Ectodermal cell (in vitro differentiated cells): ENCODE measurements around the gene FAT1.

Experiments
- H3K27ac ChIP-seq: 2 replicates; pipeline ENCODE4 v1.7.0; 2013; ENCODE audit warnings: mild to moderate bottlenecking, low read depth, low read length; ENCODE audit not compliant: insufficient read depth, poor library complexity, severe bottlenecking
- H3K27me3 ChIP-seq: 2 replicates; pipeline ENCODE4 v1.7.0; 2013; ENCODE audit warnings: mild to moderate bottlenecking, low read length; ENCODE audit not compliant: insufficient read depth, control insufficient read depth, poor library complexity, severe bottlenecking
- H3K36me3 ChIP-seq: one replicate; pipeline ENCODE4 v1.7.0; 2013; ENCODE audit warnings: low read length; ENCODE audit not compliant: control insufficient read depth, insufficient read depth
- H3K4me1 ChIP-seq: one replicate; pipeline ENCODE4 v1.7.0; 2013; ENCODE audit warnings: low read length; ENCODE audit not compliant: control insufficient read depth, insufficient read depth
- H3K4me3 ChIP-seq: 2 replicates; pipeline ENCODE4 v1.7.0; 2013; ENCODE audit warnings: low read depth, low read length, control low read depth; ENCODE audit not compliant: insufficient read depth
- H3K9me3 ChIP-seq: 2 replicates; pipeline ENCODE4 v1.7.0; 2013; ENCODE audit warnings: mild to moderate bottlenecking, low read length, moderate library complexity; ENCODE audit not compliant: control insufficient read depth
- WGBS, 2 experiments: methylation state at CpG; one replicate each; pipeline ENCODE4 v1.1.7; 2013; ENCODE audit warnings: missing lambda C conversion rate in 2 of 2; 5-methylcytosine and 5-hydroxymethylcytosine counted together

FAT1 gene

GRCh38 chr4:186605261-186605865, 118.3 kb downstream of the FAT1 start:
- H3K27me3 ChIP-seq, result no peaks in the 10 kb centered on the region
- H3K4me1 ChIP-seq, result no peaks in the 10 kb centered on the region
- H3K36me3 ChIP-seq, result peaks cover 66% of the 10 kb centered on the region
- no peak overlapping the region for H3K4me3 ChIP-seq
- no peak overlapping the region for H3K27ac ChIP-seq
- 92 to 97% methylated on average over 3 of the region's 3 CpGs for WGBS, 2 experiments
- no peaks in the 10 kb centered on the region for H3K9me3 ChIP-seq

- peaks cover 66% of the 10 kb centered on the region for H3K36me3 ChIP-seq
- no peak overlapping the region for H3K27ac ChIP-seq
- no peaks in the 10 kb centered on the region for H3K27me3 ChIP-seq
- H3K4me1 ChIP-seq, result no peaks in the 10 kb centered on the region
- 80 to 90% methylated on average over 6 to 7 of the region's 7 CpGs for WGBS, 2 experiments
- H3K9me3 ChIP-seq, result no peaks in the 10 kb centered on the region
- H3K4me3 ChIP-seq, result no peak overlapping the region
Observed at GRCh38 chr4:186604124-186604807, 119.4 kb downstream of the FAT1 start.

- Histone ChIP-seq H3K4me1 (no peaks in the 10 kb centered on the region), H3K27ac (no peak overlapping the region), H3K36me3 (peaks cover 62% of the 10 kb centered on the region), H3K9me3 (no peaks in the 10 kb centered on the region), H3K27me3 (no peaks in the 10 kb centered on the region), H3K4me3 (no peak overlapping the region)
- 97% methylated on average over 9 of the region's 9 CpGs for WGBS, 2 experiments
Observed at GRCh38 chr4:186602978-186603377, 120.7 kb downstream of the FAT1 start.

- Histone ChIP-seq H3K27ac (no peak overlapping the region), H3K4me1 (no peaks in the 10 kb centered on the region), H3K27me3 (no peaks in the 10 kb centered on the region), H3K36me3 (peaks cover 67% of the 10 kb centered on the region), H3K4me3 (no peak overlapping the region), H3K9me3 (no peaks in the 10 kb centered on the region)
- 94 to 98% methylated on average over 10 of the region's 10 CpGs for WGBS, 2 experiments
Observed at GRCh38 chr4:186599483-186599882, 124.2 kb downstream of the FAT1 start.

- Histone ChIP-seq H3K4me3 (no peak overlapping the region), H3K27me3 (no peaks in the 10 kb centered on the region), H3K27ac (no peak overlapping the region), H3K9me3 (no peaks in the 10 kb centered on the region), H3K4me1 (no peaks in the 10 kb centered on the region), H3K36me3 (peaks cover 68% of the 10 kb centered on the region)
- 95% methylated on average over 7 of the region's 7 CpGs for WGBS, 2 experiments
Observed at GRCh38 chr4:186598686-186599085, 125.0 kb downstream of the FAT1 start.

GRCh38 chr4:186596850-186597390, 126.7 kb downstream of the FAT1 start:
- no peak overlapping the region for H3K4me3 ChIP-seq
- H3K27ac ChIP-seq, result no peak overlapping the region
- 96% methylated on average over 23 of the region's 23 CpGs for WGBS, 2 experiments
- H3K9me3 ChIP-seq, result no peaks in the 10 kb centered on the region
- peaks cover 66% of the 10 kb centered on the region for H3K36me3 ChIP-seq
- H3K4me1 ChIP-seq, result no peaks in the 10 kb centered on the region
- H3K27me3 ChIP-seq, result no peaks in the 10 kb centered on the region

- no peaks in the 10 kb centered on the region for H3K27me3 ChIP-seq
- WGBS, 2 experiments, result 96 to 97% methylated on average over 12 of the region's 12 CpGs
- H3K9me3 ChIP-seq, result no peaks in the 10 kb centered on the region
- no peak overlapping the region for H3K4me3 ChIP-seq
- no peak overlapping the region for H3K27ac ChIP-seq
- no peaks in the 10 kb centered on the region for H3K4me1 ChIP-seq
- peaks cover 66% of the 10 kb centered on the region for H3K36me3 ChIP-seq
Observed at GRCh38 chr4:186596346-186596745, 127.3 kb downstream of the FAT1 start.

GRCh38 chr4:186593587-186593973, 130.1 kb downstream of the FAT1 start:
- WGBS, 2 experiments, result 82 to 87% methylated on average over 4 to 7 of the region's 7 CpGs
- Histone ChIP-seq H3K27me3 (no peaks in the 10 kb centered on the region), H3K27ac (no peak overlapping the region), H3K36me3 (peaks cover 47% of the 10 kb centered on the region), H3K9me3 (no peaks in the 10 kb centered on the region), H3K4me3 (no peak overlapping the region), H3K4me1 (no peaks in the 10 kb centered on the region)

GRCh38 chr4:186592966-186593586, 130.6 kb downstream of the FAT1 start:
- no peaks in the 10 kb centered on the region for H3K27me3 ChIP-seq
- peaks cover 52% of the 10 kb centered on the region for H3K36me3 ChIP-seq
- H3K4me1 ChIP-seq, result no peaks in the 10 kb centered on the region
- no peaks in the 10 kb centered on the region for H3K9me3 ChIP-seq
- no peak overlapping the region for H3K27ac ChIP-seq
- no peak overlapping the region for H3K4me3 ChIP-seq
- WGBS, 2 experiments, result 94 to 96% methylated on average over 13 of the region's 13 CpGs

GRCh38 chr4:186592445-186592844, 131.2 kb downstream of the FAT1 start:
- H3K27ac ChIP-seq, result no peak overlapping the region
- H3K4me1 ChIP-seq, result no peaks in the 10 kb centered on the region
- no peak overlapping the region for H3K4me3 ChIP-seq
- peaks cover 55% of the 10 kb centered on the region for H3K36me3 ChIP-seq
- 94 to 96% methylated on average over 8 of the region's 8 CpGs for WGBS, 2 experiments
- H3K27me3 ChIP-seq, result no peaks in the 10 kb centered on the region
- H3K9me3 ChIP-seq, result no peaks in the 10 kb centered on the region
